ACHN (cell line): ENCODE data around the gene ANKDD1B.
"Not testable (repeated sequence)": the region's sequence is repeated elsewhere in the genome, so short reads cannot be mapped to it uniquely, and the experiment has no call there.

Experiments used
- DNase-seq: peaks from one replicate; pipeline ENCODE4 v3.0.0-alpha.2; 2015
- in situ Hi-C: cut with HindIII; loops from 2 replicates; pipeline ENCODE4 v1.10.0; 2017; ENCODE audit warnings: low sequenced_read_pairs, low pct_ligation_motif_present, low pct_unique_long_range_greater_than_20kb

Gene ANKDD1B

GRCh38 chr5:75611311-75612225 is at the start of gene ANKDD1B:
ANKDD1B (plus strand) TSS chr5:75611453; CDS start chr5:75611635, 182 bp downstream.
- DNase-seq = peak; percentile 29
- in situ Hi-C loops = no loop called here

DNA sequence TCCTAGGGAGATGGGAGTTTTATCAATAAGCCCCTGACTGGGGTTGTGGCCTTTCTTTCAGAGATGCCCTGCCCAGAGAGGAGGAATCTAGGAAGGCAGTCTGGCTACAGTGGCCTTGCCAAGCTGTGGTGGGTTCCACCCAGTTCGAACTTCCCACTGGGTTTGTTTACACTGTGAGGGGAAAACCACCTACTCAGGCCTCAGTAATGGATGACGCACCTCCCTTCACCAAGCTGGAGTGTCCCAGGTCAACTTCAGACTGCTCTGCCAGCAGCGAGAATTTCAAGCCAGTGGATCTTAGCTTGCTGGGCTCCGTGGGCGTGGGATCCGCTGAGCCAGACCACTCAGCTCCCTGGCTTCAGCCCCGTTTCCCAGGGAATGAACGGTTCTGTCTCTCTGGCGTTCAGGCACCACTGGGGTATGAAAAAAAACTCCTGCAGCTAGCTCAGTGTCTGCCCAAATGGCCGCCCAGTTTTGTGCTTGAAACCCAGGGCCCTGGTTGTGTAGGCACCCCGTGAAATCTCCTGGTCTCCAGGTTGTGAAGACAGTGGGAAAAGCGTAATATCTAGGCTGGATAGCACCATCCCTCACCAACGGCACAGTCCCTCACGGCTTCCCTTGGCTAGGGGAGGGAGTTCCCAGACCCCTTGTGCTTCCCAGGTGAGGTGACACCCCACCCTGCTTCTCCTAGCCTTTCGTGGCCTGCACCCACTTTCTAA is 45.1 kb upstream of the ANKDD1B start:
- in situ Hi-C loops = not testable (repeated sequence)

GRCh38 chr5:75566710-75567309 is 44.4 kb upstream of the ANKDD1B start:
- peak; percentile 88 for DNase-seq
- in situ Hi-C loops = no loop called here

More for the DNA sequence above, 45.1 kb upstream of the ANKDD1B start:
- DNase-seq = peak; percentile 81

GRCh38 chr5:75567710-75568109 is 43.5 kb upstream of the ANKDD1B start:
- in situ Hi-C loops = no loop called here
- DNase-seq = peak; percentile 46

- in situ Hi-C loops = no loop called here
- no peak for DNase-seq
Measured at GRCh38 chr5:75568202-75568601, 43.1 kb upstream of the ANKDD1B start.

DNA sequence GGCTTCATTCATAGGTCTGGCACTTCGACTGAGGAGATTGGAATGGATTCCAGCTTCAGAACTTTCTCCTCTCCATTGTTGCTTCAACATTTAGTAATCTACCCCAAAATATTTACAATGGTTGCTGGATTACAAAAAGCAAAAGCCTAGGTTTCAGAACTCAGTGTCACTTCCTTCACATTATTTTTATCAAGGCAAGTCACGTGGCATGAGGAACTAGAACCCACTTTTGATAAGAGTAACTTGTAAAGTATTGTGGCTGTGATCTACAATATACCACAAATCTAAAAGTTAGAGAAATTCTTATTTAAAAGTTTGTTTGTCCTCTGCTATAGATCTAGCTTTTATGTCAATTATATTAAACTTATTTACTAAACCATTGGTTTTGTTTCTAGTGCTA is 39.7 kb upstream of the ANKDD1B start:
- DNase-seq = no peak
- in situ Hi-C loops = no loop called here

DNA sequence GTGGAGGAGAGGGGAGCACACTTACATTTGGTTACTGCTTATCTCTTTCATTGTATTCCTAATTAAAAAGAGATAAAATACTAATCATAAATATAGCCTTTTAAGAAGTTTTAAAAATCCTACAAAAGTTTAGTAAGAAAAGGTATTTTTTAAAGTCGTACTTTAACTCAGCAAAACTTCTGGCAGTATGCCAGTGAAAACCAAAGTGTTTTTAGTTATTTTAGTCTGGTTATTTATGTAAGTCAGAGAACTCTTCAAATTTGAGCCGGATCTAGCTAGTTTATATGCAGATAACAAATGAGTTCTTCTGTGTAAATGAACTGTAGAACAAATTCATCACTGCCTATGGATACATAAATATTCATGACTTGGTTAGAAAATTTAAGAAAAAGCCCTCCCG is 36.5 kb upstream of the ANKDD1B start:
- in situ Hi-C loops = no loop called here
- DNase-seq = no peak

- in situ Hi-C loops, DNase-seq: not testable (repeated sequence)
Measured at GRCh38 chr5:75578280-75578679, 33.0 kb upstream of the ANKDD1B start.

GRCh38 chr5:75584641-75585040 is 26.6 kb upstream of the ANKDD1B start:
- peak; percentile 13 for DNase-seq
- in situ Hi-C loops = no loop called here

GRCh38 chr5:75588666-75589065 is 22.6 kb upstream of the ANKDD1B start:
- no peak for DNase-seq
- in situ Hi-C loops = no loop called here

GRCh38 chr5:75600535-75600934 is 10.7 kb upstream of the ANKDD1B start:
- in situ Hi-C loops = no loop called here
- DNase-seq = no peak

DNA sequence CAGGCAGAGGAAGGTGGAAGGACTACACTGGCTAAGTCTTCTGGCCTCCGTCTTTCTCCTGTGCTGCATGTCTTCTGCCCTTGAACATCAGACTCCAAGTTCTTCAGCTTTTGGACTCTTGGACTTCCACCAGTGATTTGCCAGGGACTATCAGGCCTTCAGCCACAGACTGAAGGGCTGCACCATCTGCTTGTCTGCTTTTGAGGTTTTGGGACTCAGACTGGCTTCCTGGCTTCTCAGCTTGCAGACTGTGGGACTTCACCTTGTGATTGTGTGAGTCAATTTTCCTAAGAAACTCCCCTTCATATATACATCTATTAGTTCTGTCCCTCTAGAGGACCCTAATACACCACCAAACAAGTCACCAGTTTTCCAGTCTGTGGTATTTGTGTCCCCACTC is 9.7 kb upstream of the ANKDD1B start:
- in situ Hi-C loops = no loop called here
- DNase-seq = no peak

DNA sequence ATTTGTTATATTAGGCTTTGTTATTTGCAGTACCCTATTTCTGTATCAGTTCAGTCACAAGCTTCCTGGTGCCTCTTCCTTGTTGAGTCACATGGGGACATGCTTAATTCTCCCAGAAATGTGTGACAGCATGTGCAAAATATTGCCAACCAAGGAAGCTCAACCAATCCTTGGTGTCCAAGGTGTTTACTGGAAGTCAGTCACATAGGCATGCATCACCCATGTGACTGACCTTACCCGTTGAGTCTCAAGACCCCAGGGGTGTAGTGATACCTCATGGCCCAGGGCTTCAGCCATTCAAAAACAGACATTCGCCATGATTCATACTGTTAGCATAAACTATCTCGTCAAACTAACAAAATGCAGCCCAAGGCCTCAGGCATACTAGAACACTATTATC is 9.3 kb upstream of the ANKDD1B start:
- no peak for DNase-seq
- in situ Hi-C loops = no loop called here

DNA sequence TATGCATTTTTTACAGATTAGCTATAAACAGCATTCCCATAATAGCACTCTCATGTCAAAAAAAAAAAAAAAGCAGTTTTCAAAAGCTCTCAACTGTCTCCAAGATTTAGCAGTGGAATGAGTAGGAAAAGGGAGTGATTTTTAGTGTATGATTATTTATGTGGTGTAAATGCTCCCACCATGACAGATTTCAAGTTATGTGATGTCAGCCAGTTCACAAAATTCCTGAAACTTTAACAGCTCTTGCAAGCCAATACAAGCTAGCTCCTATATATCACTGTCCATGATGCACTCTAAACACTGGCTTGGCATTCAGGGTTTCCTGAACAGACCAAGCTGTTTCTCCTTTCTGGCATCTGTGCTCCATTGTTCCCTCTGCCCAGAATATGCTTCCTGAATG is 7.9 kb upstream of the ANKDD1B start:
- in situ Hi-C loops = no loop called here
- no peak for DNase-seq

- in situ Hi-C loops = no loop called here
Measured at GRCh38 chr5:75603821-75604220, 7.4 kb upstream of the ANKDD1B start.

DNA sequence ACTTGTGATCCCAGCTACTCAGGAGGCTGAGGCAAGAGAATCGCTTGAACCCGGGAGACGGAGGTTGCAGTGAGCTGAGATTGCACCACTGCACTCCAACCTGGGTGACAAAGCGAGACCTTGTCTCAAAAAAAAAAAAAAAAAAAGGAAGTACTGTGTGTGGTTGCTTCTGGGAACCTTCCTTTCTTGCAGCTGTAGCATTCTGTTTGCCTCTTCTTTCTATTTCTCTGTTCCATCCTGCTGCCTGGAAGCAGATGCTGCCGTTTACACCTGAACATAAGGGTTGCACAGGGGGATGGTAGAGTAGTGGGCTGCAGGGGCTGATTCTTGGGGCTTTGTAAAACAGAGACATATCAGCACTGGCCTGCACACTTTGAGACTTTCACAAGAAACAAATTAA is 3.9 kb upstream of the ANKDD1B start:
- in situ Hi-C loops, DNase-seq: not testable (repeated sequence)

More at GRCh38 chr5:75603821-75604220, 7.4 kb upstream of the ANKDD1B start:
- DNase-seq = no peak

GRCh38 chr5:75608870-75609269 is 2.4 kb upstream of the ANKDD1B start:
- DNase-seq = no peak
- in situ Hi-C loops = no loop called here

- in situ Hi-C loops = no loop called here
- peak; percentile 41 for DNase-seq
Measured at GRCh38 chr5:75610201-75610600, 1.1 kb upstream of the ANKDD1B start.

GRCh38 chr5:75610859-75611310 is 368 bp upstream of the ANKDD1B start:
- in situ Hi-C loops = not testable (repeated sequence)
- peak; percentile 66 for DNase-seq
